KG1 (cell line): ENCODE results near the gene RILPL2.
"Not testable (repeated sequence)": the region's sequence is repeated elsewhere in the genome, so short reads cannot be mapped to it uniquely, and the experiment has no call there.

Source experiments
- DNase-seq: peaks from one replicate; lab custom pipeline; 2025; lab: John Stamatoyannopoulos, UW

Gene RILPL2

GRCh38 chr12:123436017-123436964, at the start of gene RILPL2:
Gene RILPL2, minus strand, starts transcription at chr12:123436684. Its CDS starts 264 bp downstream, at chr12:123436420.
- DNase-seq: peak; percentile 82

- no peak for DNase-seq
Measured at GRCh38 chr12:123485756-123486155, 49.3 kb upstream of the RILPL2 start.

GRCh38 chr12:123483602-123484248, 47.2 kb upstream of the RILPL2 start:
- DNase-seq: no peak

- DNase-seq: no peak
Measured at GRCh38 chr12:123482876-123483275, 46.4 kb upstream of the RILPL2 start.

GRCh38 chr12:123481251-123481650, 44.8 kb upstream of the RILPL2 start:
- DNase-seq: not testable (repeated sequence)

GRCh38 chr12:123479442-123480180, 43.1 kb upstream of the RILPL2 start:
- no peak for DNase-seq

- DNase-seq: no peak
Measured at GRCh38 chr12:123478762-123479161, 42.3 kb upstream of the RILPL2 start.

GRCh38 chr12:123478069-123478468, 41.6 kb upstream of the RILPL2 start:
- no peak for DNase-seq

GRCh38 chr12:123475246-123475703, 38.8 kb upstream of the RILPL2 start:
- DNase-seq: no peak

GRCh38 chr12:123474485-123475245, 38.2 kb upstream of the RILPL2 start:
- DNase-seq: no peak

GRCh38 chr12:123472438-123472849, 36.0 kb upstream of the RILPL2 start:
- no peak for DNase-seq

- DNase-seq: no peak
Measured at GRCh38 chr12:123471374-123472068, 35.0 kb upstream of the RILPL2 start.

- no peak for DNase-seq
Measured at GRCh38 chr12:123469978-123470377, 33.5 kb upstream of the RILPL2 start.

- DNase-seq: no peak
Measured at GRCh38 chr12:123468786-123469185, 32.3 kb upstream of the RILPL2 start.

- DNase-seq: no peak
Measured at GRCh38 chr12:123465084-123465483, 28.6 kb upstream of the RILPL2 start.

GRCh38 chr12:123463174-123463573, 26.7 kb upstream of the RILPL2 start:
- DNase-seq: not testable (repeated sequence)

GRCh38 chr12:123457980-123458779, 21.7 kb upstream of the RILPL2 start, which contains the start of gene SNRNP35:
Gene SNRNP35, plus strand, starts transcription at chr12:123458139. Its CDS starts 7,402 bp downstream, at chr12:123465541.
- peak; percentile 90 for DNase-seq

- no peak for DNase-seq
Measured at GRCh38 chr12:123453165-123453564, 16.7 kb upstream of the RILPL2 start.

- DNase-seq: not testable (repeated sequence)
Measured at GRCh38 chr12:123452276-123452550, 15.7 kb upstream of the RILPL2 start.

GRCh38 chr12:123450636-123451035, 14.2 kb upstream of the RILPL2 start:
- DNase-seq: no peak
